GM19372 (cell line): ENCODE measurements around the gene KRTAP5-3.
A peak's percentile ranks its signal among the peaks of the same experiment; 100 is the strongest.
"Not testable (repeated sequence)": the region's sequence is repeated elsewhere in the genome, so short reads cannot be mapped to it uniquely, and the experiment has no call there.

Experiments
- ATAC-seq: cut with Tn5 transposase; IDR thresholded peaks from one replicate; pipeline ENCODE4 v1.9.1; 2021; ENCODE audit warnings: mild to moderate bottlenecking, low read depth, moderate library complexity; ENCODE audit not compliant: unreplicated experiment

Gene KRTAP5-3

GRCh38 chr11:1586699-1587098 is 21.6 kb downstream of the KRTAP5-3 start:
- ATAC-seq: no peak

- not testable (repeated sequence) for ATAC-seq
Observed at GRCh38 chr11:1584661-1585370, 23.4 kb downstream of the KRTAP5-3 start, which contains the start of gene KRTAP5-1. Gene KRTAP5-1 (minus strand): TSS chr11:1585283. CDS start chr11:1585249, 34 bp downstream.

GRCh38 chr11:1582909-1583308 is 25.4 kb downstream of the KRTAP5-3 start:
- not testable (repeated sequence) for ATAC-seq

GRCh38 chr11:1581976-1582375 is 26.3 kb downstream of the KRTAP5-3 start:
- ATAC-seq: no peak

GRCh38 chr11:1576825-1577224 is 31.4 kb downstream of the KRTAP5-3 start:
- ATAC-seq: no peak

- ATAC-seq: not testable (repeated sequence)
Observed at GRCh38 chr11:1575756-1576155, 32.5 kb downstream of the KRTAP5-3 start.

GRCh38 chr11:1574933-1575242 is 33.4 kb downstream of the KRTAP5-3 start:
- no peak for ATAC-seq

- peak; percentile 47 for ATAC-seq
Observed at GRCh38 chr11:1574238-1574932, 33.9 kb downstream of the KRTAP5-3 start.

GRCh38 chr11:1573903-1574237 is 34.4 kb downstream of the KRTAP5-3 start:
- no peak for ATAC-seq

GRCh38 chr11:1573077-1573902 is 35.0 kb downstream of the KRTAP5-3 start:
- no peak for ATAC-seq

- ATAC-seq: peak; percentile 58
Observed at GRCh38 chr11:1572197-1573076, 35.8 kb downstream of the KRTAP5-3 start, which contains the start of gene DUSP8. Gene DUSP8 (minus strand): TSS chr11:1572271. CDS start chr11:1565826, 6,445 bp downstream.

GRCh38 chr11:1571760-1572196 is 36.5 kb downstream of the KRTAP5-3 start:
- ATAC-seq: no peak

GRCh38 chr11:1570896-1571759 is 37.1 kb downstream of the KRTAP5-3 start:
- no peak for ATAC-seq

- ATAC-seq: no peak
Observed at GRCh38 chr11:1570531-1570895, 37.8 kb downstream of the KRTAP5-3 start.

GRCh38 chr11:1570001-1570453 is 38.2 kb downstream of the KRTAP5-3 start:
- ATAC-seq: no peak

GRCh38 chr11:1569251-1569780 is 38.9 kb downstream of the KRTAP5-3 start:
- ATAC-seq: no peak

GRCh38 chr11:1568441-1568911 is 39.8 kb downstream of the KRTAP5-3 start:
- no peak for ATAC-seq

GRCh38 chr11:1567721-1568100 is 40.6 kb downstream of the KRTAP5-3 start:
- no peak for ATAC-seq
